ENCODE data around the gene KIF12.

DNA sequence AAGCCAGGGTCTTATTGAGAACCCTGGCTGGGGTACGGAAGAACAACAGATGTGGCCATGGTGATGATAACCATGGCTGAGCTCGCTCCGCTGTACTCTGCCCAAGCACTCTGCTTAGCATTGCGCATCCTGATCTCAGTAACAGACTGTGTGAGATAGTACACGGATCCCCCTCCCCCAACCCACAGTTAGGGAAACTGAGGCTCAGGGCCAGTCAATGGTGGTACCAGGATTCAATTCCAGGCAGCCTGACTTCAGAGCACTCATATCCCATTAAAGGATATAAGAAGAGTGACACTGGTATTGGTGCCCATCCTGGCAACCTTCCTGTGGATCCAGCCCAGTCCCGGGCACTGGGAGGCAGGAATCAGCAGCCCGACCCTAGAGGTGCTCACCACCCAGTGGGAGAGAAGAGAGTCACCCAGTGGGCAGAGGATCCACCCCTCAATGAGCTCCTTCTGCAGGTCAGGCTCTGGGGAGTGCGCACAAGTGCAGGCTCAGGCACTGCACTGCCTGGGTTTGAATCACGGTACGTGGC lies 26.5 kb upstream of the KIF12 start:
- TF ChIP-seq, protein P1, sequence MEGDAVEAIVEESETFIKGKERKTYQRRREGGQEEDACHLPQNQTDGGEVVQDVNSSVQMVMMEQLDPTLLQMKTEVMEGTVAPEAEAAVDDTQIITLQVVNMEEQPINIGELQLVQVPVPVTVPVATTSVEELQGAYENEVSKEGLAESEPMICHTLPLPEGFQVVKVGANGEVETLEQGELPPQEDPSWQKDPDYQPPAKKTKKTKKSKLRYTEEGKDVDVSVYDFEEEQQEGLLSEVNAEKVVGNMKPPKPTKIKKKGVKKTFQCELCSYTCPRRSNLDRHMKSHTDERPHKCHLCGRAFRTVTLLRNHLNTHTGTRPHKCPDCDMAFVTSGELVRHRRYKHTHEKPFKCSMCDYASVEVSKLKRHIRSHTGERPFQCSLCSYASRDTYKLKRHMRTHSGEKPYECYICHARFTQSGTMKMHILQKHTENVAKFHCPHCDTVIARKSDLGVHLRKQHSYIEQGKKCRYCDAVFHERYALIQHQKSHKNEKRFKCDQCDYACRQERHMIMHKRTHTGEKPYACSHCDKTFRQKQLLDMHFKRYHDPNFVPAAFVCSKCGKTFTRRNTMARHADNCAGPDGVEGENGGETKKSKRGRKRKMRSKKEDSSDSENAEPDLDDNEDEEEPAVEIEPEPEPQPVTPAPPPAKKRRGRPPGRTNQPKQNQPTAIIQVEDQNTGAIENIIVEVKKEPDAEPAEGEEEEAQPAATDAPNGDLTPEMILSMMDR (conservative IDR thresholded peaks at IDR 0.05), result no peak
- TF ChIP-seq ZFX (IDR thresholded peaks at IDR 0.05), result no peak
